ENCODE results near the gene SERPINA4.

SERPINA4 gene

DNA sequence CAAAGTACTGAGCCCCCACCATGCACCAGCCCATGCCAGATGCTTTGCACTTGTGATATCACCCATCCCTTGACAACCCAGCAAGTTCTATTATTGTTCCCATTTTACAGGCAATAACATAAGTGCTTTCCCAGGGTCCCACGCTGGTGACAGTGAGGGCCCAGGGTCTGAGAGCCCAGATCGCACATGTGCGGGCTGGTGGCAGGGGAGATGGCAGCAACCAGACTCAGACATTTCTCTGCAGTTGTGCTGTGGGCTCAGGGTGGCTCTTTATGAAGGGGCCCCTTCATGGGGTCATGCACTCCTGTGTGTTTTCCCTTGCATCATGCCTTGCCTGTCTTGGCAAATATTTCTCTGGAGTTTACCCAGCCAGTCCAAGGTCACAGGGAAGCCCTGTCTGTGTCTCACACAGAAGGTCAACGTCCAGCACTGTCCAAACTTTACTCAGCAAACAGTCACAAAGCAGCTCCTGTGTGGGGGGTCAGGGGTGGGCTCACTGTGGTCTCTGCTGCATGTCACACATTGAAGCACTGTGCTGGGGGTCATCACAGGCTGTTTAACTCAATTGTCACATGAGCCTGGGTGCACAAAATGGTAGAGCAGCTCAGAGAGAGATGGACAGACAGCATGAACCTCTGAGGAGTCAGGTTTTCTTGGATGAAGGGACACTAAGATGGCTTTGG lies 32.6 kb downstream of the SERPINA4 start:
- Histone ChIP-seq H3K27ac (ENCODE audit: low read depth, low read length) (no peak overlapping the region), H4K20me1 (ENCODE audit: control insufficient read depth, insufficient read depth, low read depth, low read length) (no peaks in the 10 kb centered on the region), H3K4me2 (ENCODE audit: low read length) (no peak overlapping the region), H3K36me3 (ENCODE audit: control insufficient read depth, low read length) (no peaks in the 10 kb centered on the region), H3F3A (ENCODE audit: control insufficient read depth, insufficient read depth) (no peaks in the 10 kb centered on the region), H3K27me3 (ENCODE audit: control insufficient read depth, low read length) (no peaks in the 10 kb centered on the region; the same call in 1 of the 2 replicates), H3K4me1 (ENCODE audit: control insufficient read depth, low read length) (no peaks in the 10 kb centered on the region), H3K9me2 (replicated peaks; ENCODE audit: control insufficient read depth, low read length) (no peaks in the 10 kb centered on the region), H3K4me3 (ENCODE audit: low read length) (no peak overlapping the region), H3K79me2 (ENCODE audit: control insufficient read depth, low read length) (no peaks in the 10 kb centered on the region), H3K9me3 (ENCODE audit: control insufficient read depth, insufficient read depth, low read length) (no peaks in the 10 kb centered on the region)
- no peak for TF ChIP-seq EZH2phosphoT487 (IDR thresholded peaks at IDR 0.05; ENCODE audit: borderline replicate concordance, low read length)
- TF ChIP-seq, protein P1, sequence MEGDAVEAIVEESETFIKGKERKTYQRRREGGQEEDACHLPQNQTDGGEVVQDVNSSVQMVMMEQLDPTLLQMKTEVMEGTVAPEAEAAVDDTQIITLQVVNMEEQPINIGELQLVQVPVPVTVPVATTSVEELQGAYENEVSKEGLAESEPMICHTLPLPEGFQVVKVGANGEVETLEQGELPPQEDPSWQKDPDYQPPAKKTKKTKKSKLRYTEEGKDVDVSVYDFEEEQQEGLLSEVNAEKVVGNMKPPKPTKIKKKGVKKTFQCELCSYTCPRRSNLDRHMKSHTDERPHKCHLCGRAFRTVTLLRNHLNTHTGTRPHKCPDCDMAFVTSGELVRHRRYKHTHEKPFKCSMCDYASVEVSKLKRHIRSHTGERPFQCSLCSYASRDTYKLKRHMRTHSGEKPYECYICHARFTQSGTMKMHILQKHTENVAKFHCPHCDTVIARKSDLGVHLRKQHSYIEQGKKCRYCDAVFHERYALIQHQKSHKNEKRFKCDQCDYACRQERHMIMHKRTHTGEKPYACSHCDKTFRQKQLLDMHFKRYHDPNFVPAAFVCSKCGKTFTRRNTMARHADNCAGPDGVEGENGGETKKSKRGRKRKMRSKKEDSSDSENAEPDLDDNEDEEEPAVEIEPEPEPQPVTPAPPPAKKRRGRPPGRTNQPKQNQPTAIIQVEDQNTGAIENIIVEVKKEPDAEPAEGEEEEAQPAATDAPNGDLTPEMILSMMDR (IDR thresholded peaks at IDR 0.05; ENCODE audit: low read depth, low read length, poor library complexity, severe bottlenecking): no peak

DNA sequence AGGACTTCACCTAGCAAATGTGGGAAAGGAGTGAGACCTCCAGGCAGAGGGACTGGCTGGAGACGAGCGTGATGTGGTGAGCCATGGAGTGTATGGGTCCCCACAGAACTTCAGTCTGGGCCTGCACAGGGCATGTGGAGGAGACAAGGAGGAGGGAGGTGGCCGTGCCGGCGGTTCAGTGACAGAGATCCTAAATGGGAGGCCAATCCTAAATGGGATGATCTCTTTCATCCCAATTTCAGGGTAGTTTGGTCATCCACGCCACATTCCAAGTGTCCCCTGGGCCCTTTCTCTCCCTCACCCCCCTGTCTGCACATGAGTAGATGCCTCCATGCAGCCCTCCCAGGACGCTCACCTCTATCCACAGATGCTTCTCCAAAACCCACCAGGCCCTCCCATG lies 33.2 kb downstream of the SERPINA4 start:
- Histone ChIP-seq H3K36me3 (ENCODE audit: control insufficient read depth, low read length) (no peaks in the 10 kb centered on the region), H4K20me1 (ENCODE audit: control insufficient read depth, insufficient read depth, low read depth, low read length) (no peaks in the 10 kb centered on the region), H3K4me3 (ENCODE audit: low read length) (no peak overlapping the region), H3K27ac (ENCODE audit: low read depth, low read length) (no peak overlapping the region), H3K79me2 (ENCODE audit: control insufficient read depth, low read length) (no peaks in the 10 kb centered on the region), H3K9me3 (ENCODE audit: control insufficient read depth, insufficient read depth, low read length) (no peaks in the 10 kb centered on the region), H3K4me2 (ENCODE audit: low read length) (no peak overlapping the region), H3K9me2 (replicated peaks; ENCODE audit: control insufficient read depth, low read length) (no peaks in the 10 kb centered on the region), H3K4me1 (ENCODE audit: control insufficient read depth, low read length) (no peaks in the 10 kb centered on the region), H3F3A (ENCODE audit: control insufficient read depth, insufficient read depth) (no peaks in the 10 kb centered on the region), H3K27me3 (ENCODE audit: control insufficient read depth, low read length) (no peaks in the 10 kb centered on the region)
- TF ChIP-seq, protein P1 (IDR thresholded peaks at IDR 0.05; ENCODE audit: low read depth, low read length, poor library complexity, severe bottlenecking): no peak
- no peak for TF ChIP-seq EZH2phosphoT487 (IDR thresholded peaks at IDR 0.05; ENCODE audit: borderline replicate concordance, low read length)

DNA sequence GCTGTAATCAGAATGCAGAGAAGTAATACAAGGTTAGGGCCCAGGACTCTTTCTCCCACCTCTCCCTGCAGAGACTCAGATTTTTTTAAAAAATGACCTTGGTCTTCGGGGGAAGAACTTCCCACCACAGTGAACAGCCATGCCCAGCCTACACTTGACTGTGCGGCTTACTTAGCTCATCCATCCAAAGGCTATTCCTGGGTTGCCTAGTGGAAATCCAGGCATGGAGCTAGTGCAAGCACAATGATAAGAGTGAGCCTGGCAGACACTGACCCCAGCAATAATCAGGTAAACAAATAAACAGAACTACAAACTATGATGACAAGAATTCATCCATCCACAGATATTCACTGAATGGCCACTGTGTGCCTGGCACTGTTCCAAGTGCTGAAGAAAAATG lies 34.7 kb downstream of the SERPINA4 start:
- no peaks in the 10 kb centered on the region for H3K79me2 ChIP-seq (ENCODE audit: control insufficient read depth, low read length)

More for the DNA sequence above, 34.7 kb downstream of the SERPINA4 start:
- no peak overlapping the region for H3K27ac ChIP-seq (ENCODE audit: low read depth, low read length)
- H3K4me2 ChIP-seq (ENCODE audit: low read length): no peak overlapping the region
- no peak overlapping the region for H3K4me3 ChIP-seq (ENCODE audit: low read length)
- no peaks in the 10 kb centered on the region for H4K20me1 ChIP-seq (ENCODE audit: control insufficient read depth, insufficient read depth, low read depth, low read length)
- no peaks in the 10 kb centered on the region for H3K9me2 ChIP-seq (replicated peaks; ENCODE audit: control insufficient read depth, low read length)
- H3K36me3 ChIP-seq (ENCODE audit: control insufficient read depth, low read length): no peaks in the 10 kb centered on the region
- TF ChIP-seq, protein P1 (IDR thresholded peaks at IDR 0.05; ENCODE audit: low read depth, low read length, poor library complexity, severe bottlenecking): no peak
- TF ChIP-seq EZH2phosphoT487 (IDR thresholded peaks at IDR 0.05; ENCODE audit: borderline replicate concordance, low read length): no peak
- H3K4me1 ChIP-seq (ENCODE audit: control insufficient read depth, low read length): no peaks in the 10 kb centered on the region
- no peaks in the 10 kb centered on the region for H3K27me3 ChIP-seq (ENCODE audit: control insufficient read depth, low read length)
- H3F3A ChIP-seq (ENCODE audit: control insufficient read depth, insufficient read depth): no peaks in the 10 kb centered on the region
- no peaks in the 10 kb centered on the region for H3K9me3 ChIP-seq (ENCODE audit: control insufficient read depth, insufficient read depth, low read length)
